ENCODE measurements around the gene HSH2D. TPM values are rescaled to one million over a fixed set of nuclear protein-coding genes. Genes with fewer than 3 reads are reported as not detected.

Gene HSH2D
- total and polyA plus RNA-seq, 9 of the 15 experiments (the other 6 are each of a cell fraction or from before 2014, with no cell fraction given) = 0.03 to 1.1 (median 0.35) TPM; not detected in 1

- no peak for TF ChIP-seq RERE (CRISPR knock-in tag; IDR thresholded peaks at IDR 0.05; ENCODE audit: borderline replicate concordance)
Observed at GRCh38 chr19:16197188-16197621, 53.7 kb downstream of the HSH2D start (continued).

- Histone ChIP-seq H4K20me1 (replicated peaks; ENCODE audit: control insufficient read depth, insufficient read depth, low read length) (peaks cover 4% of the 10 kb centered on the region; the same call in 1 of the 2 replicates), H3K27me3 (ENCODE audit: control insufficient read depth in 2 of 2, insufficient read depth in 2 of 2, low read length in 2 of 2) (no peaks in the 10 kb centered on the region), H3K4me1 (replicated peaks in 1 of 2; ENCODE audit: control insufficient read depth in 2 of 2, insufficient read depth in 2 of 2, low read length in 2 of 2) (peaks cover 18 to 25% of the 10 kb centered on the region in 2 experiments; a peak in 4 of 5 replicates), H3K9me1 (ENCODE audit: control insufficient read depth, insufficient read depth, low read length) (peaks cover 2% of the 10 kb centered on the region), H3K4me3 (peak within 1 kb of the TSS; percentile 78), H3K79me2 (ENCODE audit: control insufficient read depth, insufficient read depth, low read length) (peaks cover 15% of the 10 kb centered on the region), H3K9me3 (replicated peaks; ENCODE audit: control insufficient read depth, insufficient read depth, low read depth, low read length) (no peaks in the 10 kb centered on the region), H2AFZ (ENCODE audit: low read depth, low read length) (peak within 1 kb of the TSS; percentile 82), H3K4me2 (ENCODE audit: insufficient read depth, low read length) (peak within 1 kb of the TSS; percentile 86), H3K36me3 (ENCODE audit: control insufficient read depth, insufficient read depth, low read length) (peaks cover 11% of the 10 kb centered on the region; the same call in 2 of the 3 replicates), H3K9ac (ENCODE audit: insufficient read depth in 1 of 2, low read depth in 2 of 2, low read length in 2 of 2) (peak within 1 kb of the TSS; percentile 64 to 95), H3K27ac (ENCODE audit: extremely low read depth, low read depth, low read length) (peak within 1 kb of the TSS; percentile 58)
- CTCF ChIA-PET (ENCODE audit: low intra/inter-chr PET ratio) = no interaction called here
- in situ Hi-C loops (cut with MboI) = no loop called here
- DNase-seq (ENCODE audit: extremely low read depth in 1 of 4, low spot score in 3 of 4) (peak; percentile 96 to 98 (median 97)), FAIRE-seq (peak; percentile 88), ATAC-seq (peak; percentile 94)
- WGBS (ENCODE audit: insufficient coverage, low coverage, missing lambda C conversion rate) = under 1% methylated on average over 57 of the region's 65 CpGs
- no TSS peak for BruUV-seq (replicated peaks)
- POLR2A ChIA-PET = interaction anchor here (0.6 to 1.8 kb wide), 6 partner anchors 9 to 767 kb away, joined by 3 to 15 read pairs (median 3); partner anchors contain the start of gene FAM32A
- intact Hi-C loops (cut with micrococcal nuclease) = no loop called here
- TF ChIP-seq NFRKB (IDR thresholded peaks at IDR 0.05; ENCODE audit: low read depth) (no peak), ZNF316 (IDR thresholded peaks at IDR 0.05) (no peak), TRIM28 (IDR thresholded peaks at IDR 0.05) (no peak), GTF2B (IDR thresholded peaks at IDR 0.05; ENCODE audit: extremely low read depth, insufficient read length) (no peak), GATAD2B (IDR thresholded peaks at IDR 0.05; ENCODE audit: borderline replicate concordance) (no peak; the same call in 1 of the 2 replicates), TEAD1 (CRISPR knock-in tag; IDR thresholded peaks at IDR 0.05) (0 out of 4 replicates have a peak, but pooled peaks of 1 of the 2 experiments have one; percentile 49), MCM3 (IDR thresholded peaks at IDR 0.05) (no peak), XRCC5 (IDR thresholded peaks at IDR 0.05; ENCODE audit: low read depth, low read length) (0 out of 2 replicates have a peak, but pooled peaks have one; percentile 61), L3MBTL2 (IDR thresholded peaks at IDR 0.05) (peak; percentile 78), YY1 (IDR thresholded peaks at IDR 0.05; ENCODE audit: borderline replicate concordance in 1 of 3, control insufficient read depth in 1 of 3, extremely low read depth in 1 of 3, insufficient read depth in 3 of 3, insufficient read length in 1 of 3, insufficient replicate concordance in 2 of 3, low read depth in 1 of 3, low read length in 2 of 3) (peak in 2 of 3 experiments; percentile 38 to 51)
Observed at GRCh38 chr19:16197622-16198369, 54.3 kb downstream of the HSH2D start, which contains the start of gene AP1M1. AP1M1 (plus strand) TSS chr19:16197911; CDS start chr19:16198027, 116 bp downstream.

Measured in K562 (cell line).